Stimulated activated naive CD4-positive, alpha-beta T cell treated with Interleukin-2 at 50 U/mL for 16 hours (primary cell): ENCODE results near the gene DDIAS.

Experiments
- DNase-seq: peaks from one replicate; lab custom pipeline; 2025; lab: John Stamatoyannopoulos, UW

Gene DDIAS

GRCh38 chr11:82972103-82972502 lies 70.6 kb downstream of the DDIAS start:
- DNase-seq: no peak

- DNase-seq: no peak
Observed at GRCh38 chr11:82974135-82974534, 72.6 kb downstream of the DDIAS start.

- DNase-seq: no peak
Observed at GRCh38 chr11:82974851-82975250, 73.3 kb downstream of the DDIAS start.

GRCh38 chr11:82975882-82976281 lies 74.3 kb downstream of the DDIAS start:
- DNase-seq: no peak

- DNase-seq: no peak
Observed at GRCh38 chr11:82976786-82977185, 75.2 kb downstream of the DDIAS start.

- no peak for DNase-seq
Observed at GRCh38 chr11:82978422-82979099, 77.0 kb downstream of the DDIAS start.

GRCh38 chr11:82979824-82980223 lies 78.3 kb downstream of the DDIAS start:
- no peak for DNase-seq

GRCh38 chr11:82980292-82980691 lies 78.8 kb downstream of the DDIAS start:
- DNase-seq: no peak

GRCh38 chr11:82980947-82981346 lies 79.4 kb downstream of the DDIAS start:
- no peak for DNase-seq

GRCh38 chr11:82981852-82982251 lies 80.3 kb downstream of the DDIAS start:
- DNase-seq: no peak
